ENCODE data around the gene ADAMTS3.
"Not testable (repeated sequence)": the region's sequence is repeated elsewhere in the genome, so short reads cannot be mapped to it uniquely, and the experiment has no call there.

ADAMTS3 gene

GRCh38 chr4:72555377-72555831, 13.6 kb downstream of the ADAMTS3 start (continued):
- TF ChIP-seq POU6F1 (CRISPR knock-in tag; IDR thresholded peaks at IDR 0.05; ENCODE audit: borderline replicate concordance, low read depth) (no peak), PPARA (CRISPR knock-in tag; IDR thresholded peaks at IDR 0.05; ENCODE audit: borderline replicate concordance) (no peak), GLIS3 (CRISPR knock-in tag; IDR thresholded peaks at IDR 0.05) (no peak)

- TF ChIP-seq RARB (CRISPR knock-in tag; IDR thresholded peaks at IDR 0.05): no peak
- TF ChIP-seq POU6F1 (CRISPR knock-in tag; IDR thresholded peaks at IDR 0.05; ENCODE audit: borderline replicate concordance, low read depth): no peak
- TF ChIP-seq ZC3H10 (CRISPR knock-in tag; IDR thresholded peaks at IDR 0.05): no peak
- no peak for TF ChIP-seq CSDC2 (CRISPR knock-in tag; IDR thresholded peaks at IDR 0.05)
- TF ChIP-seq ZNF70 (CRISPR knock-in tag; IDR thresholded peaks at IDR 0.05): no peak
- TF ChIP-seq TCF4 (CRISPR knock-in tag; IDR thresholded peaks at IDR 0.05; ENCODE audit: borderline replicate concordance): no peak
- no peak for TF ChIP-seq ZFP30 (CRISPR knock-in tag; IDR thresholded peaks at IDR 0.05)
- no peak for TF ChIP-seq ESRRG (CRISPR knock-in tag; IDR thresholded peaks at IDR 0.05)
- TF ChIP-seq OSR1 (CRISPR knock-in tag; IDR thresholded peaks at IDR 0.05): no peak
- no peak for TF ChIP-seq GLIS3 (CRISPR knock-in tag; IDR thresholded peaks at IDR 0.05)
- no peak for TF ChIP-seq CSRNP3 (CRISPR knock-in tag; IDR thresholded peaks at IDR 0.05)
- no peak for TF ChIP-seq PPARA (CRISPR knock-in tag; IDR thresholded peaks at IDR 0.05; ENCODE audit: borderline replicate concordance)
- ATAC-seq: no peak
These were observed 15.3 kb downstream of the ADAMTS3 start for GRCh38 chr4:72553540-72554337.

- ATAC-seq: no peak
- TF ChIP-seq POU6F1 (CRISPR knock-in tag; IDR thresholded peaks at IDR 0.05; ENCODE audit: borderline replicate concordance, low read depth) (no peak), OSR1 (CRISPR knock-in tag; IDR thresholded peaks at IDR 0.05) (no peak), SNAI2 (CRISPR knock-in tag; IDR thresholded peaks at IDR 0.05) (no peak), BACH2 (CRISPR knock-in tag; IDR thresholded peaks at IDR 0.05; ENCODE audit: borderline replicate concordance) (no peak), ZNF8 (CRISPR knock-in tag; IDR thresholded peaks at IDR 0.05) (no peak), ZC3H10 (CRISPR knock-in tag; IDR thresholded peaks at IDR 0.05) (no peak), ARNTL (CRISPR knock-in tag; IDR thresholded peaks at IDR 0.05; ENCODE audit: borderline replicate concordance, low read depth) (no peak)
These were observed 16.6 kb downstream of the ADAMTS3 start for GRCh38 chr4:72552447-72552846.

- no peak for TF ChIP-seq SNAI2 (CRISPR knock-in tag; IDR thresholded peaks at IDR 0.05)
- no peak for TF ChIP-seq RARB (CRISPR knock-in tag; IDR thresholded peaks at IDR 0.05)
- no peak for TF ChIP-seq ZFP3 (CRISPR knock-in tag; IDR thresholded peaks at IDR 0.05)
- no peak for TF ChIP-seq PATZ1 (CRISPR knock-in tag; IDR thresholded peaks at IDR 0.05; ENCODE audit: borderline replicate concordance)
- TF ChIP-seq CSDC2 (CRISPR knock-in tag; IDR thresholded peaks at IDR 0.05): no peak
- TF ChIP-seq ISL1 (CRISPR knock-in tag; IDR thresholded peaks at IDR 0.05): no peak
- TF ChIP-seq GLIS3 (CRISPR knock-in tag; IDR thresholded peaks at IDR 0.05): no peak
- no peak for TF ChIP-seq TCF4 (CRISPR knock-in tag; IDR thresholded peaks at IDR 0.05; ENCODE audit: borderline replicate concordance)
- no peak for TF ChIP-seq ARNTL (CRISPR knock-in tag; IDR thresholded peaks at IDR 0.05; ENCODE audit: borderline replicate concordance, low read depth)
- TF ChIP-seq CREB5 (CRISPR knock-in tag; IDR thresholded peaks at IDR 0.05; ENCODE audit: low read depth): no peak
- no peak for TF ChIP-seq CSRNP3 (CRISPR knock-in tag; IDR thresholded peaks at IDR 0.05)
- no peak for ATAC-seq
These were observed 22.6 kb downstream of the ADAMTS3 start for GRCh38 chr4:72546456-72546855.

- not testable (repeated sequence) for ATAC-seq
These were observed 28.3 kb downstream of the ADAMTS3 start for GRCh38 chr4:72540694-72541093.

All from SK-N-SH treated with all-trans-retinoic acid at 6 μM for 48 hours (cell line).